Head of caudate nucleus (tissue), 42 donors: Measurements from ENCODE around the gene CFAP74.
"Not testable (repeated sequence)": the region's sequence is repeated elsewhere in the genome, so short reads cannot be mapped to it uniquely, and the experiment has no call there.

Experiments used
- DNase-seq, 42 donors: peaks; one replicate each; pipeline versions ENCODE4 v3.0.0 to v3.0.0-alpha.2; 2020 to 2021; ENCODE audit warnings: mixed read lengths in 7 of 42
- intact Hi-C: fragments of 100-400 bp; cut with DNase I; formaldehyde crosslinking; loops from one replicate; pipeline ENCODE4 v1.15.0; 2022

CFAP74 gene

DNA sequence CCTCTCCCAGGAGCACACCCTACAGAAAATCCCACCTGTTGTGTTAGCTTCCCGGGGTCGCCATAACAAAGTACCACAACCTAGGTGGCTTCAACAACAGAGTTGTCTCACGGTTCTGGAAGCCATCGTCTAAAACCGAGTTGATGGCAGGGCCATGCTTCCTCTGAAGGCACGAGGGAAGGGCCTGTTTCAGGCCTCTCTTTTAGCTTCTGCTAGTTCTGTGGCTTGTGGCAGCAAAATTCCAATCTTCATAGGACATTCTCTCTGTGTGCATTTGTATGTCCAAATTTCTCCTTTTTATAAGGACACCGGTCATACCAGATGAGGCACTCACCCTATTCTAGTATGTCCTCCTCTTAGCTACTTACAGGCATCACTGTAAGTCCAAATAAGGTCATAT is 3.2 kb downstream of the CFAP74 start:
- no peak for DNase-seq
- intact Hi-C loops: no loop called here

DNA sequence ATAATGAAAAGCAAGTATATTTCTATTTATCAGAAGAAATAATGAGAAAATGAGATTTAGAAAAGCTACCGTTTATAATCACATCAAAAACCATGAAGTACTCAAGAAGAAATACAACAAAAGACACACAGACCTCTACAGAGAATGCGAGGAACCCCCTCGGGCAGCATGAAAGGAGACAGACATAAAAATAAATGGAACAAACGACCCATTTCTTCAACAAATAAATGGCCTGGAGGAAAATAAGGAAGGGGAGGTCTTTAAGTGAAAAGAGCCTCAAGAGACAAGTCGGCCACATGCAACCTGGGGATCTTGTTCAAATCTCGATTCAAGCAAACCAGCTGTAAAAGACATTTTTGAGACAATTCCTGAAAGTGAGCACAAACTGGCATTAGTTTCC is 6.0 kb downstream of the CFAP74 start:
- no peak for DNase-seq
- intact Hi-C loops: no loop called here

GRCh38 chr1:1996207-1996651 is 7.4 kb downstream of the CFAP74 start:
- intact Hi-C loops: no loop called here
- peak in 1 of 42 donors; percentile 11 for DNase-seq

DNA sequence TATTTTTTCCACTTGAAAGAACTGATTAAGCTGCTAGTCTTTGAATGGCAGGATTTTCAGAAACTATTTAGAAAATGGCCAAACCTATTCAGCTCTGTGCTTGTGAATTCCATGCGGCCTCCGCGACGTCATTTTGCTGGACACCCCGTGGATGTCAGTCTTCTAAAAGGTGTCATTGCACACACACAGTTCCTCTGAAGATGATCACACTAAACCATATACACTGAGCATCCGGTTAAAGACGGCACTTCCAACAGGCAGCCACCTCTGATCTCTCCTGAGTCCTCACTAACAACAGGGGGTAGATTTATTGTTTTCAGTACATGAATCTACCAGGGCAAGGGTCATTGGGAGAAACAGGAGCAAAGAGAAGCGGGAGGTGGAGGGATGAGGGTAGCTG is 9.1 kb downstream of the CFAP74 start:
- intact Hi-C loops: no loop called here
- no peak for DNase-seq

- intact Hi-C loops: no loop called here
- peak in 2 of 42 donors; percentile 8 to 52 for DNase-seq
These were observed 13.4 kb downstream of the CFAP74 start for GRCh38 chr1:1990222-1990621.

- intact Hi-C loops: no loop called here
These were observed 13.8 kb downstream of the CFAP74 start for GRCh38 chr1:1989789-1990188.

GRCh38 chr1:1989102-1989542 is 14.5 kb downstream of the CFAP74 start:
- peak in 5 of 42 donors; percentile 6 to 43 (median 17) for DNase-seq
- intact Hi-C loops: no loop called here

More at GRCh38 chr1:1989789-1990188, 13.8 kb downstream of the CFAP74 start:
- DNase-seq: no peak

DNA sequence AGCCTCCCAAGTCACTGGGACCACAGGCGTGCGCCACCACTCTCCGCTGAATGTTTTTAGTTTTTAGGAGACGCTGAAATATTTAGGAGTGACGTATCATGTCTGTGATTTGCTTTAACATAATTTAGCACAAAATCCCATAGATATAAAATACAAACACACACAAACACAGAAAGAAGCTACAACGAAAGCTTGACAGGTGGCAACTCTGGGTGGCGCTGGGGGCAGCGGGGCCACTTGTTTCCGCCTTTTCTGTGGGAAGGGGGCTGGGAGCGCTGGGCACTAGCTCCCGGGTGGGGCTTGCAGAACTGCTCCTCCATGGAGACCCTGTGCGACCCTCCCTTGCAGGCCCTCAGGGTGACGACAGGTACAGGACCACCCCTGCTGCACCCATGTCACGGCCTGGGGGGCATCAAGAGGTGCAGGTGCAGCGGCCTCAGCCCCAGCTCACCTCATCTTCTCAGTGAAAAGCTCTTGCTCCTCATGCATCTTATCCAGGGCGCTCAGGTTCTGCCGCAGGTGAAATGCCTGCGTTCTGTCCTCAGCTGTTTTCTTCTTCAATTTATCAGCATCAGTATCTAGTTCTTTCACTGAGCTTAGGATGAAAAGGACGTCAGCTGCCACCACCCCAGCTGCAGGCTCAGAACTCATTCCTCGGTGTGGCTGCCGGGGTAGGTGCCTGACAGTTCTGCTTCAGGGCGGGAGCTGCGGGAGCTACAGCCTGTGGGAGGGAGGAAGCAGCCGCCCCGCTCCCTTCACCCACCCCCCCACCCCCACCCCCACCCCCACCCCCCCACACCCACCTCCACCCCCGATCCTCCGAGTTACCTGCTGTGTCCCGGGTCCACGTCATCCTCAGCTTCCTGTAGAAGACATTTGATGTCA is 15.3 kb downstream of the CFAP74 start:
- DNase-seq: peak in 24 of 42 donors; percentile 15 to 69 (median 37)
- intact Hi-C loops: no loop called here

DNA sequence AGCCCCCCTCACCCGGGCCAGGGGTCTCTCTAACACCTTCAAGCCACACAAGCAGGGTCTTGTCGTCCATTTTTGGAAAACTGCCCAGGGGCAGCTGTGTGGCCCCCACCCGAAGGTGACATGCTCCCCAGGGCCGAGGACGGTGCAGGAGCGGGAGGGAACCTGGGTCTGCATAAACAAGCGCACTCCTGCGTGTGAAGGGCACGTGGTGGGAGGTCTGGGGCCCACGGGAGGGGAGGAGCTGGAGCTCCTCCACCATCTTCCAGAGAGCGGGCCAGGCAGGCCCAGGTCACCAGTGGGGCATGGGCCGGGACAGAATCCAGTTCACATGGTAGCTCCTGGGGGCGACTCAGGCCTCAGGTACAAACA is 16.5 kb downstream of the CFAP74 start:
- intact Hi-C loops: no loop called here
- DNase-seq: no peak

DNA sequence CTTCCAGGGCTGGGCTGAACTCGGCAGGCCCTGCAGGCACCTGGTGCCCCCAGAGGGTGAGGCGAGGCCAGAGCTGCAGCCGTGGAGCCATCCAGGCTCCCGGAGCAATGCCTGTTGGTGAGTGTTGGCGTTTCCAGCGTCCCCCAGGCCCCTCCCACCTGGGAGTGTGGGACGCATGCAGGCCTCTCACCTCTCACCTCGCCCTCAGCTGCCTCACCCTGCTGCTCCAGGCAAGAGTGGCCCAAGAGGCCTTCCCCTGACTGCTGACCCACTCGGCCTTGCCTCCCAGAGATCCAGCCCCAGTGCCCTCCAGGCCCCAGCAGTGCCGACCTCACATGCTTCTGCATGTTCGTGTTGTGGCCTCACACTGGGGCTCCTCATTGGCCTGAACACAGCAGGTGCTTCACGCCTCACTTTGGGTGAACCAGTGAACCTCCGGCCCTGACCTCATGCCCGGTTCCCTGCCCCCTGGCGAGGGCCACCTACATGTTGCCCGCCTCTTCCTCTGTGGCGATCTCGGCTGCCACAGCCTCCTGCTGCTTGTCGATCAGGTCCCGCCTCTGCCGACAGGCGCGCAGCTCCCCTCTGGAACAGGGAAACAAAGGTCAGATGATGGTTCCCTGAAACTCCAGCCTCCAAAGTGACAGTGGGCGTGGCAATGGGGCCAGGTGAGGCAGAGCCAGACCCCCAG is 17.0 kb downstream of the CFAP74 start:
- no peak for DNase-seq
- intact Hi-C loops: no loop called here

- intact Hi-C loops: no loop called here
These were observed 18.1 kb downstream of the CFAP74 start for GRCh38 chr1:1985375-1986050.

DNA sequence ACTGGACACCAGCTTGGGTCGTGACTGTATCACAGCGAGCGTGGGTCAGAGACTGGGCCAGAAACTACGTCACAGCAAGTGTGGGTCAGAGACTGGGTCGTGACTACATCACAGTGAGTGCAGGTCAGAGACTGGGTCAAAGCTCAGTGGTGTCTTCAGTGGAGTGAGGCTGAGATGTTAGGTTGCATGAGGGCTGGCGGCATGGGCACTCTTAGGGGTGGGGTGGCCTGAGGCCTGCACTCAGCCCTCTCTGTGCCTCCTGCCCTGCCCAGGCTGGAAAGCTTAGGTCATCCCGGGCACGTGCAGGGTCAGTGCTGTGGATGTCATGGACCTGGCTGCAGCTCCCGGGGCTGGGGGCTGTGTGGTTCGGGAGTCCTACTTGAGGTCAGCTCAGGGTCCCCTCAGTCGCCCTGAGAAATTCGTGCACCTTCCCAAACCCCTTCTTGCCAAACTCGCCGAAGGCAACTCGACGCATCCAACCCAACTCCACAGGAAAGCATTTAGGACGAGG is 19.0 kb downstream of the CFAP74 start:
- no peak for DNase-seq
- intact Hi-C loops: no loop called here

More at GRCh38 chr1:1985375-1986050, 18.1 kb downstream of the CFAP74 start:
- no peak for DNase-seq

- intact Hi-C loops: no loop called here
- peak in 2 of 42 donors; percentile 14 to 16 for DNase-seq
These were observed 21.0 kb downstream of the CFAP74 start for GRCh38 chr1:1982379-1983232.

DNA sequence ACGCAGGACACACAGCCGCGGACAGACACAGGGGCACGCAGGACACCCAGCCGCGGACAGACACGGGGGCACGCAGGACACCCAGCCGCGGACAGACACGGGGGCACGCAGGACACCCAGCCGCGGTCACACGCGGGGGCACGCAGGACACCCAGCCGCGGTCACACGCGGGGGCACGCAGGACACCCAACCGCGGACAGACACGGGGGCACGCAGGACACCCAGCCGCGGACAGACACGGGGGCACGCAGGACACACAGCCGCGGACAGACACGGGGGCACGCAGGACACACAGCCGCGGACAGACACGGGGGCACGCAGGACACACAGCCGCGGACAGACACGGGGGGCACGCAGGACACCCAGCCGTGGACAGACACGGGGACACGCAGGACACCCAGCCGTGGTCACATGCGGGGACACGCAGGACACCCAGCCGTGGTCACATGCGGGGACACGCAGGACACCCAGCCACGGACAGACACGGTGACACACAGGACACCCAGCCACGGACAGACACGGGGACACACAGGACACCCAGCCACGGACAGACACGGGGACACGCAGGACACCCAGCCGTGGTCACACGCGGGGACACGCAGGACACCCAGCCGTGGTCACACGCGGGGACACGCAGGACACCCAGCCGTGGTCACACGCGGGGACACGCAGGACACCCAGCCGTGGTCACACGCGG is 21.8 kb downstream of the CFAP74 start:
- DNase-seq, intact Hi-C loops: not testable (repeated sequence)

DNA sequence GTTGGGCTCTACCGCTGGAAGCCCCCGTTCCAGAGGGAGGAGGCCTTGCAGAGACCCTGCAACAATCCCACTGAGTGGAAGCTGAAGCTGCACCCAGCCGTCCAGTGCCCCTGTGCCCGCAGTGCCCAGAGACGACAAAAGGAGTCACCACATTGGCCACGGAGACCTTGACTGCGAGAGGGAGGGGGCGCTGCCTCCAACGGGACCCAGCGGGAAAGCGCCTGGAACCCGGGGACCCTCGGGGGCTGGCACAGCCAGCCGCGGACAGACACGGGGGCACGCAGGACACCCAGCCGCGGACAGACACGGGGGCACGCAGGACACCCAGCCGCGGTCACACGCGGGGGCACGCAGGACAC is 22.5 kb downstream of the CFAP74 start:
- no peak for DNase-seq
- intact Hi-C loops: no loop called here

DNA sequence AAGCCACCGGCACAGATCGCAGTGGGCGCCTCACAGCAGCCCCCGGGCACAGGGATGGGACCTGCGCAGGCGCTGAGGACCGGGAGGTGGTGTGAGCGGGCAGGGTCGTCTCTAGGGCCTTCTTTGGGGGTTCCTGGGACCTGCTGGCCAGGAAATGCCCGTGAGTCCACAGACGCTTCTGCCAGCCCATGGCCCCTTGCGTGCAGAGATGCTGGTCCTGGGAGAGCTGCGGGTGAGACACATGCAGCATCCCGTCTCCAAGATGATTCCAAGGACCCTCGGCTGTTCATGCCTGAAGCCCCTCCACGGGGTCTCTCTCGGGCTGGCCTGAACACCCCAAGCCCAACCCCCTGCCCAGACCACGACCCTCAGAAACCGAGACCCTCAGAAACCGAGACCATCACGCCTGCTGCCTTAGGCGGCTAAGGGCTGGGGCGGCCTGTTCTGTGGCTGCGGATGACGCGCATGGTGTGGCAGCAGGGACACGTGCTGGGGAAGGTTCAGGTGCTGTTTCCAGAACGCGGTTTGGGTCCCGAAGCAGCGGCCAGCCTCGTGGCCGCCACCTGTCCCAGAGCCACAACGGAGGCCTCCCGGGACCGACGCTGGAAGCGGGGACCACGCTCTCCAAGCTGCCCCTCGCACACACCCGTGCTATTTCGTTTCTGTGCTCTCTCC is 23.0 kb downstream of the CFAP74 start:
- intact Hi-C loops: no loop called here
- no peak for DNase-seq

DNA sequence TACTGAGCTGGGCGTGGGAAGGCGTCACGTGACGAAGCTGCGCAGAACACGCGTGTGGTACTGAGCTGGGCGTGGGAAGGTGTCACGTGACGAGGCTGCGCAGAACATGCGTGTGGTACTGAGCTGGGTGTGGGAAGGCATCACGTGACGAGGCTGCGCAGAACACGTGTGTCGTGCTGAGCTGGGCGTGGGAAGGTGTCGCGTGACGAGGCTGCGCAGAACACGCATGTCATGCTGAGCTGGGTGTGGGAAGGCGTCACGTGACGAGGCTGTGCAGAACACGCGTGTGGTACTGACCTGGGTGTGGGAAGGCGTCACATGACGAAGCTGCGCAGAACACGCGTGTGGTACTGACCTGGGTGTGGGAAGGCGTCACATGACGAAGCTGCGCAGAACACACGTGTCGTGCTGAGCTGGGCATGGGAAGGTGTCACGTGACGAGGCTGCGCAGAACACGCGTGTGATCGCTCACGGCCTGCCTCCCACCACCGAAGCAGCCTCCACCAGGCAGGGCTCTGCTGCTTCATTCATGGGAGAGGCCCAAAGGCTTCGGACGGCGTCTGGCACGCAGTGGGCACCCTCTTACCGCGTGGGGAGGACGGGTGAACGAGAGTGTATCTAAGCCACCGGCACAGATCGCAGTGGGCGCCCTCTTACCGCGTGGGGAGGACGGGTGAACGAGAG is 24.0 kb downstream of the CFAP74 start:
- DNase-seq: no peak
- intact Hi-C loops: no loop called here
